Smooth muscle cell (in vitro differentiated cells): ENCODE results near the gene PALS2. TPM values are rescaled to one million over a fixed set of nuclear protein-coding genes. Genes with fewer than 3 reads are reported as not detected.

Source experiments
- DNase-seq: peaks from one replicate; lab custom pipeline; 2025; ENCODE audit not compliant: unreplicated experiment; lab: John Stamatoyannopoulos, UW
- H2AFZ ChIP-seq: fragments of 200-600 bp; sonication (generic); 2 replicates; pipeline ENCODE4 v1.6.0; 2016; ENCODE audit warnings: antibody characterized with exemption, low read depth, mild to moderate bottlenecking
- H3F3A ChIP-seq: fragments of 200-600 bp; sonication (generic); 2 replicates; pipeline ENCODE4 v1.6.0; 2017; ENCODE audit warnings: antibody characterized with exemption, low read depth
- H3K27ac ChIP-seq: fragments of 200-600 bp; sonication (generic); 2 replicates; pipeline ENCODE4 v1.5.1; 2016; ENCODE audit warnings: low read depth, mild to moderate bottlenecking
- H3K27me3 ChIP-seq: fragments of 200-600 bp; sonication (generic); 2 replicates; pipeline ENCODE4 v1.6.1; 2016; ENCODE audit warnings: low read depth, mild to moderate bottlenecking
- H3K36me3 ChIP-seq: fragments of 200-600 bp; sonication (generic); 2 replicates; pipeline ENCODE4 v1.5.1; 2016; ENCODE audit warnings: low read depth
- H3K4me1 ChIP-seq: fragments of 200-600 bp; sonication (generic); 2 replicates; pipeline ENCODE4 v1.5.1; 2016; ENCODE audit warnings: low read depth
- H3K4me2 ChIP-seq: fragments of 200-600 bp; sonication (generic); 2 replicates; pipeline ENCODE4 v1.6.0; 2016; ENCODE audit warnings: mild to moderate bottlenecking
- H3K4me3 ChIP-seq: fragments of 200-600 bp; sonication (generic); 2 replicates; pipeline ENCODE4 v1.5.1; 2016; ENCODE audit warnings: mild to moderate bottlenecking
- H3K79me2 ChIP-seq: fragments of 200-600 bp; sonication (generic); 2 replicates; pipeline ENCODE4 v1.6.0; 2016; ENCODE audit warnings: low read depth, mild to moderate bottlenecking
- H3K9ac ChIP-seq: fragments of 200-600 bp; sonication (generic); 2 replicates; pipeline ENCODE4 v1.6.0; 2016; ENCODE audit warnings: low read depth
- H3K9me3 ChIP-seq: fragments of 200-600 bp; sonication (generic); replicated peaks from 2 replicates; pipeline ENCODE4 v1.5.1; 2016; ENCODE audit warnings: low read depth
- H4K20me1 ChIP-seq: fragments of 200-600 bp; sonication (generic); 2 replicates; pipeline ENCODE4 v1.6.0; 2016; ENCODE audit warnings: low read depth
- CTCF ChIP-seq: fragments of 200-600 bp; sonication (generic); IDR thresholded peaks from 2 replicates; pipeline ENCODE4 v1.5.1; 2017; ENCODE audit warnings: borderline replicate concordance, mild to moderate bottlenecking, antibody characterized with exemption; ENCODE audit not compliant: insufficient read depth, poor library complexity, severe bottlenecking
- WGBS: methylation state at CpG from one replicate; pipeline ENCODE4 v1.1.7; 2016; ENCODE audit warnings: low lambda C conversion rate; 5-methylcytosine and 5-hydroxymethylcytosine counted together
- polyA plus RNA-seq: library from polyadenylated mRNA; unstranded; fragments of >200 nt; fragmentation: Nextera tagmentation; extraction: Ambion mirVana; gene quantifications from 2 replicates; pipeline ENCODE4 v1.2.1, GENCODE V29; 2016
- total RNA-seq: library from RNA; depleted of rRNA; stranded (reverse); fragments of >200 nt; gene quantifications from 2 replicates; pipeline ENCODE4 v1.2.3, GENCODE V29; 2014

Gene PALS2
- total and polyA plus RNA-seq, 2 experiments from 2014 or later: 11.1 to 32.2 TPM

GRCh38 chr7:24597014-24597413, 23.8 kb downstream of the PALS2 start:
- no peak overlapping the region for H3K27ac ChIP-seq
- H3K4me3 ChIP-seq: no peak overlapping the region
- H3K36me3 ChIP-seq: peaks cover 5% of the 10 kb centered on the region
- DNase-seq: no peak
- H4K20me1 ChIP-seq: peaks cover 59% of the 10 kb centered on the region
- no peak overlapping the region for H3K9ac ChIP-seq
- H3F3A ChIP-seq: no peaks in the 10 kb centered on the region
- no peaks in the 10 kb centered on the region for H3K9me3 ChIP-seq
- 95% methylated on average over 3 of the region's 3 CpGs for WGBS
- H3K4me2 ChIP-seq: no peak overlapping the region
- TF ChIP-seq CTCF: no peak
- peaks cover 68% of the 10 kb centered on the region for H3K79me2 ChIP-seq
- no peaks in the 10 kb centered on the region for H3K27me3 ChIP-seq
- H2AFZ ChIP-seq: no peak overlapping the region
- H3K4me1 ChIP-seq: no peaks in the 10 kb centered on the region

GRCh38 chr7:24601600-24601999, 28.3 kb downstream of the PALS2 start:
- no peak for DNase-seq
- H3K36me3 ChIP-seq: peaks cover 5% of the 10 kb centered on the region
- no peak overlapping the region for H3K9ac ChIP-seq
- 81% methylated on average over 1 of the region's 1 CpG for WGBS
- H3K27me3 ChIP-seq: no peaks in the 10 kb centered on the region
- H3K4me1 ChIP-seq: no peaks in the 10 kb centered on the region
- no peak overlapping the region for H2AFZ ChIP-seq
- no peaks in the 10 kb centered on the region for H3K9me3 ChIP-seq
- H3K27ac ChIP-seq: no peak overlapping the region
- H3K79me2 ChIP-seq: peaks cover 69% of the 10 kb centered on the region
- no peak for TF ChIP-seq CTCF
- no peak overlapping the region for H3K4me3 ChIP-seq
- H4K20me1 ChIP-seq: peaks cover 31% of the 10 kb centered on the region
- H3F3A ChIP-seq: no peaks in the 10 kb centered on the region
- no peak overlapping the region for H3K4me2 ChIP-seq

- Histone ChIP-seq H3K9ac (no peak overlapping the region), H4K20me1 (peaks cover 24% of the 10 kb centered on the region), H3K4me1 (no peaks in the 10 kb centered on the region), H3K4me3 (no peak overlapping the region), H3K79me2 (peaks cover 69% of the 10 kb centered on the region), H3K9me3 (no peaks in the 10 kb centered on the region), H3K27ac (no peak overlapping the region), H3K27me3 (no peaks in the 10 kb centered on the region), H3K36me3 (peaks cover 5% of the 10 kb centered on the region), H3F3A (no peaks in the 10 kb centered on the region), H3K4me2 (no peak overlapping the region), H2AFZ (no peak overlapping the region)
- no peak for TF ChIP-seq CTCF
- no peak for DNase-seq
These were observed 29.7 kb downstream of the PALS2 start for GRCh38 chr7:24602860-24603456.

GRCh38 chr7:24604630-24605029, 31.4 kb downstream of the PALS2 start:
- 77% methylated on average over 3 of the region's 3 CpGs for WGBS
- no peak overlapping the region for H2AFZ ChIP-seq
- no peak overlapping the region for H3K9ac ChIP-seq
- no peaks in the 10 kb centered on the region for H3K27me3 ChIP-seq
- H3K4me2 ChIP-seq: no peak overlapping the region
- no peaks in the 10 kb centered on the region for H3K4me1 ChIP-seq
- no peaks in the 10 kb centered on the region for H3K9me3 ChIP-seq
- H3K79me2 ChIP-seq: peaks cover 68% of the 10 kb centered on the region
- H3F3A ChIP-seq: no peaks in the 10 kb centered on the region
- H3K36me3 ChIP-seq: no peaks in the 10 kb centered on the region
- no peak overlapping the region for H3K27ac ChIP-seq
- H3K4me3 ChIP-seq: no peak overlapping the region
- no peak for TF ChIP-seq CTCF
- H4K20me1 ChIP-seq: peaks cover 29% of the 10 kb centered on the region
- no peak for DNase-seq
